Breast epithelium (tissue), 4 donors: ENCODE measurements around the gene COX20. TPM values are rescaled to one million over a fixed set of nuclear protein-coding genes. Genes with fewer than 3 reads are reported as not detected.
A peak's percentile ranks its signal among the peaks of the same experiment; 100 is the strongest.

Source experiments
- DNase-seq, 2 donors: peaks; one replicate each; pipeline ENCODE4 v3.0.0-alpha.2; 2019; ENCODE audit warnings: low spot score in 2 of 2
- H3K27ac ChIP-seq, 2 donors: fragments of 200-600 bp; sonication (generic) in 1 of 2; one replicate each; pipeline ENCODE4 v1.5.1; 2016 to 2019; ENCODE audit warnings: mild to moderate bottlenecking in 1 of 2
- H3K27me3 ChIP-seq, 2 donors: fragments of 200-600 bp; sonication (generic) in 1 of 2; one replicate each; pipeline versions ENCODE4 v1.5.1 to v1.6.0; 2017 to 2019; ENCODE audit warnings: control low read depth in 1 of 2, mild to moderate bottlenecking in 1 of 2
- H3K36me3 ChIP-seq: fragments of 200-600 bp; one replicate; pipeline ENCODE4 v1.5.1; 2019
- H3K4me1 ChIP-seq, 2 donors: fragments of 200-600 bp; sonication (generic); one replicate each; pipeline ENCODE4 v1.5.1; 2016 to 2019; ENCODE audit warnings: control low read depth in 1 of 2
- H3K4me3 ChIP-seq, 3 donors: fragments of 200-600 bp; sonication (generic); 1 replicate in 2 of 3; 2 replicates in 1 of 3; pipeline ENCODE4 v1.5.1; 2016 to 2019; ENCODE audit warnings: mild to moderate bottlenecking in 3 of 3, moderate library complexity in 2 of 3
- H3K9me3 ChIP-seq, 2 donors: fragments of 200-600 bp; sonication (generic) in 1 of 2; one replicate each; pipeline ENCODE4 v1.5.1; 2016 to 2019; ENCODE audit warnings: control low read depth in 1 of 2
- CTCF ChIP-seq, 3 donors: fragments of 450-650 bp; IDR thresholded peaks; one replicate each; pipeline ENCODE4 v1.5.1; 2016 to 2017; ENCODE audit warnings: antibody characterized with exemption in 3 of 3, mild to moderate bottlenecking in 3 of 3, moderate library complexity in 3 of 3
- POLR2A ChIP-seq: fragments of 450-650 bp; IDR thresholded peaks from one replicate; pipeline ENCODE4 v1.6.1; 2016; ENCODE audit warnings: antibody characterized with exemption, mild to moderate bottlenecking, moderate library complexity
- POLR2AphosphoS5 ChIP-seq, 3 donors: sonication (generic); formaldehyde crosslinking; IDR thresholded peaks; one replicate each; pipeline ENCODE4 v1.6.1; 2017; ENCODE audit warnings: antibody characterized with exemption in 3 of 3
- intact Hi-C: fragments of 100-400 bp; cut with DNase I; formaldehyde crosslinking; loops from one replicate; pipeline ENCODE4 v1.15.1; 2023; ENCODE audit warnings: low total_unique reads
- total RNA-seq, 3 donors: library from RNA; depleted of rRNA; stranded (reverse); fragments of >200 nt; gene quantifications; one replicate each; pipeline ENCODE4 v1.1.0, GENCODE V29; 2016

Gene COX20
- total RNA-seq, 3 donors from 2014 or later, result 31.4 to 42.6 (median 35.7) TPM

- peak overlapping the region; percentile 79 to 87 (median 82) for H3K4me3 ChIP-seq
- peak overlapping the region; percentile 99 to 100 for H3K27ac ChIP-seq
- H3K27me3 ChIP-seq, result no peaks in the 10 kb centered on the region
- DNase-seq, result peak in 1 of 2 donors; percentile 60
- no peaks in the 10 kb centered on the region for H3K36me3 ChIP-seq
- H3K4me1 ChIP-seq, result peaks cover 0 to 15% of the 10 kb centered on the region in 2 donors
- no peaks in the 10 kb centered on the region for H3K9me3 ChIP-seq
- intact Hi-C loops, result no loop called here
- peak; percentile 42 to 57 (median 56) for TF ChIP-seq CTCF (IDR thresholded peaks at IDR 0.05)
- TF ChIP-seq POLR2AphosphoS5 (IDR thresholded peaks at IDR 0.05), result peak; percentile 5 to 31 (median 19)
- no peak for TF ChIP-seq POLR2A
Observed at GRCh38 chr1:244833734-244834542, 1.5 kb upstream of the COX20 start.

GRCh38 chr1:244834543-244835275 is 749 bp upstream of the COX20 start:
- Histone ChIP-seq H3K27me3 (no peaks in the 10 kb centered on the region), H3K4me1 (peaks cover 0 to 15% of the 10 kb centered on the region in 2 donors), H3K36me3 (no peaks in the 10 kb centered on the region), H3K9me3 (no peaks in the 10 kb centered on the region), H3K27ac (peak overlapping the region; percentile 99 to 100), H3K4me3 (peak overlapping the region; percentile 79 to 87 (median 82))
- intact Hi-C loops, result no loop called here
- TF ChIP-seq POLR2A (no peak), CTCF (IDR thresholded peaks at IDR 0.05) (peak in 1 of 3 donors; percentile 14), POLR2AphosphoS5 (IDR thresholded peaks at IDR 0.05) (peak; percentile 61 to 83 (median 78))
- DNase-seq, result peak; percentile 77 to 82

GRCh38 chr1:244836135-244836521 is 670 bp downstream of the COX20 start:
- intact Hi-C loops, result no loop called here
- peak in 1 of 3 donors; percentile 11 for TF ChIP-seq POLR2AphosphoS5 (IDR thresholded peaks at IDR 0.05)
- TF ChIP-seq POLR2A, result no peak
- H3K36me3 ChIP-seq, result no peaks in the 10 kb centered on the region
- DNase-seq, result no peak
- no peaks in the 10 kb centered on the region for H3K9me3 ChIP-seq
- H3K27me3 ChIP-seq, result no peaks in the 10 kb centered on the region
- peaks cover 0 to 15% of the 10 kb centered on the region in 2 donors for H3K4me1 ChIP-seq
- H3K27ac ChIP-seq, result peak overlapping the region; percentile 99 to 100
- peak overlapping the region; percentile 79 to 87 (median 82) for H3K4me3 ChIP-seq

- H3K4me1 ChIP-seq, result peaks cover 0 to 15% of the 10 kb centered on the region in 2 donors
- DNase-seq, result no peak
- intact Hi-C loops, result no loop called here
- H3K27ac ChIP-seq, result peak overlapping the region; percentile 99 to 100
- no peak for TF ChIP-seq CTCF (IDR thresholded peaks at IDR 0.05)
- no peak for TF ChIP-seq POLR2A
- no peak for TF ChIP-seq POLR2AphosphoS5 (IDR thresholded peaks at IDR 0.05)
- H3K4me3 ChIP-seq, result peak overlapping the region; percentile 79 to 87 (median 82)
- H3K36me3 ChIP-seq, result no peaks in the 10 kb centered on the region
- H3K9me3 ChIP-seq, result no peaks in the 10 kb centered on the region
- H3K27me3 ChIP-seq, result no peaks in the 10 kb centered on the region
Observed at GRCh38 chr1:244836584-244836983, 1.1 kb downstream of the COX20 start.

GRCh38 chr1:244837597-244838258 is 2.3 kb downstream of the COX20 start:
- TF ChIP-seq POLR2A, result no peak
- TF ChIP-seq CTCF (IDR thresholded peaks at IDR 0.05), result no peak
- no peak for TF ChIP-seq POLR2AphosphoS5 (IDR thresholded peaks at IDR 0.05)
- intact Hi-C loops, result no loop called here
- Histone ChIP-seq H3K27ac (peak overlapping the region; percentile 15 to 100), H3K4me1 (peaks cover 0 to 15% of the 10 kb centered on the region in 2 donors), H3K36me3 (no peaks in the 10 kb centered on the region), H3K27me3 (no peaks in the 10 kb centered on the region), H3K9me3 (no peaks in the 10 kb centered on the region), H3K4me3 (no peak overlapping the region)
- DNase-seq, result no peak
